ENCODE data around the gene CD63. TPM values are rescaled to one million over a fixed set of nuclear protein-coding genes. Genes with fewer than 3 reads are reported as not detected.
A peak's percentile ranks its signal among the peaks of the same experiment; 100 is the strongest.

Gene CD63
- total RNA-seq, 1 experiment from 2014 or later, result 581 TPM

- Histone ChIP-seq H3K9ac (ENCODE audit: extremely low read depth, insufficient read length, low read length) (no peak overlapping the region), H3K9me3 (ENCODE audit: control insufficient read depth, low read depth, low read length) (no peaks in the 10 kb centered on the region), H2BK5ac (ENCODE audit: insufficient read length, low read length) (no peak overlapping the region), H2BK12ac (ENCODE audit: insufficient read length, low read depth, low read length) (no peak overlapping the region), H4K91ac (ENCODE audit: insufficient read length, low read depth, low read length) (no peak overlapping the region), H3K23ac (ENCODE audit: insufficient read length, low read depth, low read length) (no peak overlapping the region), H3K27ac (ENCODE audit: insufficient read length, low read depth, low read length) (no peak overlapping the region), H2BK20ac (ENCODE audit: low read depth, low read length, poor library complexity, severe bottlenecking) (no peak overlapping the region), H3K14ac (ENCODE audit: insufficient read depth, low read length) (no peak overlapping the region), H3K27me3 (ENCODE audit: insufficient read depth, low read length) (no peaks in the 10 kb centered on the region; the same call in 1 of the 2 replicates), H2BK15ac (ENCODE audit: low read depth, low read length) (no peak overlapping the region), H4K8ac (replicated peaks; ENCODE audit: insufficient read length, low read depth, low read length) (no peak overlapping the region), H3K56ac (ENCODE audit: insufficient read length, low read depth, low read length) (no peak overlapping the region), H3K18ac (ENCODE audit: insufficient read length, low read depth, low read length) (no peak overlapping the region), H3K4ac (ENCODE audit: low read depth, low read length) (no peak overlapping the region), H3K79me1 (ENCODE audit: insufficient read depth, low read depth, low read length, poor library complexity, severe bottlenecking) (no peaks in the 10 kb centered on the region), H2AK5ac (ENCODE audit: insufficient read length, low read length) (no peak overlapping the region), H3K79me2 (ENCODE audit: insufficient read depth, low read length) (no peaks in the 10 kb centered on the region), H3K23me2 (ENCODE audit: insufficient read length, low read depth, low read length, poor library complexity, severe bottlenecking) (peaks cover 9% of the 10 kb centered on the region), H2AFZ (ENCODE audit: low read length) (no peak overlapping the region), H3T11ph (ENCODE audit: low read length) (no peak overlapping the region), H3K4me2 (ENCODE audit: insufficient read depth, insufficient read length, low read length) (no peak overlapping the region), H2BK120ac (ENCODE audit: low read depth, low read length, poor library complexity, severe bottlenecking) (no peak overlapping the region), H4K5ac (ENCODE audit: insufficient read length, low read depth, low read length) (no peak overlapping the region), H4K20me1 (ENCODE audit: control insufficient read depth, insufficient read depth, insufficient read length) (no peaks in the 10 kb centered on the region), H3K4me1 (ENCODE audit: insufficient read depth, low read length) (peaks cover 14% of the 10 kb centered on the region; the same call in 1 of the 2 replicates)
- Mint-ChIP-seq H3K36me3 (ENCODE audit: insufficient read depth in 1 of 3, low read depth in 3 of 3) (peaks cover 0 to under 1% (median 0%) of the 10 kb centered on the region in 3 experiments; a peak in 2 of 7 replicates), H3K27me3 (ENCODE audit: low read depth) (peaks cover 33% of the 10 kb centered on the region), H3K27ac (no peak overlapping the region), H3K9me3 (peaks cover 0 to 3% of the 10 kb centered on the region in 2 experiments; a peak in 3 of 5 replicates), H3K4me1 (peaks cover 38 to 40% of the 10 kb centered on the region in 2 experiments), H3K4me3 (0 out of 5 replicates have a peak overlapping the region, but pooled peaks of 1 of the 2 experiments have one; percentile 1)
- no peak for DNase-seq
- TF ChIP-seq CTCF (conservative IDR thresholded peaks at IDR 0.05), result no peak
- WGBS (ENCODE audit: extremely low coverage, insufficient read length, low lambda C conversion rate), result no CpG with 5 or more reads among the region's 2 CpGs
Observed at GRCh38 chr12:55713721-55714120, 15.1 kb downstream of the CD63 start.

All from H9 (cell line).